Neuronal stem cell (in vitro differentiated cells): ENCODE results near the gene COG6.

Source experiments
- DNase-seq: peaks from one replicate; pipeline ENCODE4 v3.0.0-alpha.2; 2013; ENCODE audit warnings: low spot score
- H2AFZ ChIP-seq: one replicate; pipeline ENCODE4 v1.6.1; 2013; ENCODE audit warnings: mild to moderate bottlenecking, low read length, inconsistent platforms
- H2AK5ac ChIP-seq: 2 replicates; pipeline ENCODE4 v1.6.1; 2013; ENCODE audit warnings: low read depth, mild to moderate bottlenecking, inconsistent platforms, low read length, moderate library complexity, mixed read lengths
- H2BK120ac ChIP-seq: 2 replicates; pipeline ENCODE4 v1.6.1; 2013; ENCODE audit warnings: low read depth, mild to moderate bottlenecking, inconsistent platforms, low read length, moderate library complexity, mixed read lengths
- H2BK12ac ChIP-seq: one replicate; pipeline ENCODE4 v1.6.1; 2013; ENCODE audit warnings: low read length, inconsistent platforms
- H2BK15ac ChIP-seq: 2 replicates; pipeline ENCODE4 v1.6.1; 2013; ENCODE audit warnings: mild to moderate bottlenecking, low read length, inconsistent platforms, mixed read lengths
- H2BK5ac ChIP-seq: one replicate; pipeline ENCODE4 v1.6.1; 2013; ENCODE audit warnings: inconsistent platforms, mild to moderate bottlenecking, low read length, moderate library complexity
- H3K14ac ChIP-seq: one replicate; pipeline ENCODE4 v1.6.1; 2013; ENCODE audit warnings: low read length, inconsistent platforms
- H3K18ac ChIP-seq: 2 replicates; pipeline ENCODE4 v1.6.1; 2013; ENCODE audit warnings: low read length, inconsistent platforms
- H3K23ac ChIP-seq: 2 replicates; pipeline ENCODE4 v1.6.1; 2013; ENCODE audit warnings: low read depth, mild to moderate bottlenecking, mixed read lengths, low read length, inconsistent platforms; ENCODE audit not compliant: poor library complexity
- H3K27ac ChIP-seq: replicated peaks from 3 replicates; pipeline ENCODE4 v1.5.1; 2013; ENCODE audit warnings: low read length, inconsistent platforms
- H3K27me3 ChIP-seq, 3 experiments: 2 replicates each; pipeline ENCODE4 v1.6.1; 2013; ENCODE audit warnings: low read length in 3 of 3, mild to moderate bottlenecking in 2 of 3, inconsistent platforms in 1 of 3, low read depth in 1 of 3, mixed read lengths in 1 of 3, moderate library complexity in 1 of 3; ENCODE audit not compliant: control insufficient read depth in 3 of 3, insufficient read depth in 3 of 3
- H3K36me3 ChIP-seq, 2 donors: replicated peaks in 1 of 2; 2 replicates each; pipeline ENCODE4 v1.6.1; 2013; ENCODE audit warnings: low read length in 2 of 2; ENCODE audit not compliant: control insufficient read depth in 2 of 2, insufficient read depth in 2 of 2
- H3K4ac ChIP-seq: 2 replicates; pipeline ENCODE4 v1.6.1; 2013; ENCODE audit warnings: inconsistent platforms, mild to moderate bottlenecking, low read length, moderate library complexity
- H3K4me1 ChIP-seq, 2 donors: 1 replicate in 1 of 2; 2 replicates in 1 of 2; pipeline ENCODE4 v1.6.1; 2013; ENCODE audit warnings: low read length in 2 of 2, low read depth in 1 of 2; ENCODE audit not compliant: control insufficient read depth in 2 of 2, insufficient read depth in 1 of 2
- H3K4me2 ChIP-seq: one replicate; pipeline ENCODE4 v1.6.1; 2013; ENCODE audit warnings: mild to moderate bottlenecking, low read length, inconsistent platforms; ENCODE audit not compliant: insufficient read depth, poor library complexity, severe bottlenecking
- H3K4me3 ChIP-seq, 2 donors: 2 replicates each; pipeline ENCODE4 v1.5.1; 2013; ENCODE audit warnings: low read length in 2 of 2, mild to moderate bottlenecking in 2 of 2, inconsistent platforms in 1 of 2, moderate library complexity in 1 of 2
- H3K79me1 ChIP-seq: one replicate; pipeline ENCODE4 v1.6.1; 2013; ENCODE audit warnings: low read depth, mild to moderate bottlenecking, inconsistent platforms, low read length, moderate library complexity
- H3K9ac ChIP-seq: one replicate; pipeline ENCODE4 v1.6.1; 2013; ENCODE audit warnings: mild to moderate bottlenecking, low read depth, low read length, inconsistent platforms; ENCODE audit not compliant: poor library complexity
- H3K9me3 ChIP-seq, 2 donors: replicated peaks in 1 of 2; 2 replicates each; pipeline versions ENCODE3 to v1.6.1; 2013; ENCODE audit warnings: low read length in 2 of 2, mild to moderate bottlenecking in 2 of 2, inconsistent platforms in 1 of 2, low read depth in 1 of 2, mixed read lengths in 1 of 2, moderate library complexity in 1 of 2; ENCODE audit not compliant: control insufficient read depth in 2 of 2, insufficient read depth in 1 of 2
- H4K8ac ChIP-seq: one replicate; pipeline ENCODE4 v1.6.1; 2013; ENCODE audit warnings: low read depth, mild to moderate bottlenecking, inconsistent platforms, low read length, moderate library complexity
- H4K91ac ChIP-seq: one replicate; pipeline ENCODE4 v1.6.1; 2013; ENCODE audit warnings: low read length, low read depth, mild to moderate bottlenecking, inconsistent platforms; ENCODE audit not compliant: poor library complexity
- whole genome bisulfite sequencing, 2 donors: extraction: QIAGEN DNeasy Blood & Tissue Kit; methylation state at CpG; one replicate each; pipeline ENCODE4 v1.1.7; 2013; ENCODE audit warnings: missing lambda C conversion rate in 2 of 2, mixed read lengths in 1 of 2; ENCODE audit not compliant: insufficient read length in 2 of 2, insufficient replicate concordance in 1 of 2; ENCODE audit errors: extremely low coverage in 2 of 2; 5-methylcytosine and 5-hydroxymethylcytosine counted together

Gene COG6

DNA sequence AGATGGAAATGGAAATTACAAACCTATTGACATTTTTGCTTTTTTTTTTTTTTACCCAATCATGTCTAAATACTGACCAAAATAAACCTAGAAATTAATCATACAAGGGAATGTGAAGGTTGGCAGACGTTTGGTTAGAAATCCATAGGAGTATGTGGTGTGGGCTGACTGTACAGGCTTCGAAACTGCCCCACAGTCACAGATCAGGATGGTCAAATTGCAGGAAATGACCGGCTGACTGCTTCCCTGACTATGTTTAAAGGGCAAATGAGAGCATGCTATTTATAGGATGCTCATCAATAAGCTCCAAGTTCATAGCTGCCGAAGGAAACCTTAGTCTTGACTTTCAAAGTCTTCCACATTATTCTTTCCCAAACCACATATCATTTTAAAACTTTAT is 118.4 kb downstream of the COG6 start:
- H4K91ac ChIP-seq, result no peak overlapping the region
- no peak overlapping the region for H3K4me3 ChIP-seq
- no peak overlapping the region for H2BK12ac ChIP-seq
- no peak overlapping the region for H3K9ac ChIP-seq
- H3K27me3 ChIP-seq, result no peaks in the 10 kb centered on the region
- DNase-seq, result no peak
- H3K18ac ChIP-seq, result no peak overlapping the region
- H3K4me1 ChIP-seq, result no peaks in the 10 kb centered on the region
- H2BK120ac ChIP-seq, result no peak overlapping the region
- no peak overlapping the region for H2AFZ ChIP-seq
- H2AK5ac ChIP-seq, result no peak overlapping the region
- no peak overlapping the region for H2BK15ac ChIP-seq
- H3K79me1 ChIP-seq, result no peaks in the 10 kb centered on the region
- no peaks in the 10 kb centered on the region for H3K36me3 ChIP-seq
- no peak overlapping the region for H3K4ac ChIP-seq
- H3K27ac ChIP-seq, result no peak overlapping the region
- WGBS, 2 donors, result no CpG with 5 or more reads among the region's 4 CpGs
- no peak overlapping the region for H3K4me2 ChIP-seq
- no peak overlapping the region for H4K8ac ChIP-seq
- no peak overlapping the region for H2BK5ac ChIP-seq
- H3K23ac ChIP-seq, result no peak overlapping the region
- peaks cover 2 to 21% of the 10 kb centered on the region in 2 donors for H3K9me3 ChIP-seq
- no peak overlapping the region for H3K14ac ChIP-seq

GRCh38 chr13:39776439-39776838 is 121.0 kb downstream of the COG6 start:
- no CpG with 5 or more reads among the region's 3 CpGs for WGBS, 2 donors

GRCh38 chr13:39777021-39777420 is 121.6 kb downstream of the COG6 start:
- Histone ChIP-seq H3K14ac (no peak overlapping the region), H3K18ac (no peak overlapping the region), H3K9me3 (peaks cover 2 to 19% of the 10 kb centered on the region in 2 donors), H3K79me1 (no peaks in the 10 kb centered on the region), H2AFZ (no peak overlapping the region), H3K9ac (no peak overlapping the region), H3K27ac (no peak overlapping the region), H2AK5ac (no peak overlapping the region), H3K27me3 (no peaks in the 10 kb centered on the region), H2BK12ac (no peak overlapping the region), H3K36me3 (no peaks in the 10 kb centered on the region), H3K4ac (no peak overlapping the region), H2BK120ac (no peak overlapping the region), H3K4me3 (no peak overlapping the region), H3K23ac (no peak overlapping the region), H3K4me1 (peaks cover 3 to 5% of the 10 kb centered on the region in 2 donors), H2BK5ac (no peak overlapping the region), H4K8ac (no peak overlapping the region), H4K91ac (no peak overlapping the region), H2BK15ac (no peak overlapping the region), H3K4me2 (no peak overlapping the region)
- no CpG with 5 or more reads among the region's 1 CpG for WGBS, 2 donors
- no peak for DNase-seq

More at GRCh38 chr13:39776439-39776838, 121.0 kb downstream of the COG6 start:
- H3K4me1 ChIP-seq, result peaks cover 1 to 5% of the 10 kb centered on the region in 2 donors
- no peaks in the 10 kb centered on the region for H3K27me3 ChIP-seq
- H3K27ac ChIP-seq, result no peak overlapping the region
- no peak overlapping the region for H2AFZ ChIP-seq
- H2AK5ac ChIP-seq, result no peak overlapping the region
- H3K18ac ChIP-seq, result no peak overlapping the region
- no peak overlapping the region for H2BK12ac ChIP-seq
- H4K91ac ChIP-seq, result no peak overlapping the region
- no peak overlapping the region for H2BK120ac ChIP-seq
- no peak overlapping the region for H3K4me3 ChIP-seq
- no peak overlapping the region for H2BK5ac ChIP-seq
- H3K4me2 ChIP-seq, result no peak overlapping the region
- H3K9me3 ChIP-seq, result peaks cover 2 to 19% of the 10 kb centered on the region in 2 donors
- H4K8ac ChIP-seq, result no peak overlapping the region
- no peak overlapping the region for H3K4ac ChIP-seq
- H3K9ac ChIP-seq, result no peak overlapping the region
- H3K14ac ChIP-seq, result no peak overlapping the region
- H2BK15ac ChIP-seq, result no peak overlapping the region
- no peaks in the 10 kb centered on the region for H3K36me3 ChIP-seq
- H3K79me1 ChIP-seq, result no peaks in the 10 kb centered on the region
- no peak for DNase-seq
- H3K23ac ChIP-seq, result no peak overlapping the region

- Histone ChIP-seq H3K9me3 (peaks cover 2 to 19% of the 10 kb centered on the region in 2 donors), H3K4me1 (peaks cover 3 to 5% of the 10 kb centered on the region in 2 donors), H3K4ac (no peak overlapping the region), H3K27me3 (no peaks in the 10 kb centered on the region), H3K4me2 (no peak overlapping the region), H3K36me3 (no peaks in the 10 kb centered on the region), H2BK5ac (no peak overlapping the region), H2BK12ac (no peak overlapping the region), H3K23ac (no peak overlapping the region), H3K14ac (no peak overlapping the region), H4K91ac (no peak overlapping the region), H3K4me3 (no peak overlapping the region), H3K9ac (no peak overlapping the region), H2BK15ac (no peak overlapping the region), H2AK5ac (no peak overlapping the region), H3K18ac (no peak overlapping the region), H3K79me1 (no peaks in the 10 kb centered on the region), H4K8ac (no peak overlapping the region), H2BK120ac (no peak overlapping the region), H3K27ac (no peak overlapping the region), H2AFZ (no peak overlapping the region)
- DNase-seq, result no peak
- no CpG with 5 or more reads among the region's 2 CpGs for WGBS, 2 donors
Measured at GRCh38 chr13:39777527-39778061, 122.1 kb downstream of the COG6 start.
